GM23338 (cell line): ENCODE measurements around the gene RUNX1. TPM values are rescaled to one million over a fixed set of nuclear protein-coding genes. Genes with fewer than 3 reads are reported as not detected.

ENCODE experiments used
- ATAC-seq: fragments of 200-7000 bp; cut with Tn5 transposase; 3 replicates; pipeline ENCODE4 v1.9.1; 2020
- DNase-seq: peaks from one replicate; pipeline ENCODE4 v3.0.0-alpha.2; 2015; ENCODE audit warnings: low spot score
- H2AFZ ChIP-seq: fragments of 200-600 bp; sonication (generic); 2 replicates; pipeline ENCODE4 v1.8.0; 2016; ENCODE audit warnings: antibody characterized with exemption, mild to moderate bottlenecking, moderate library complexity
- H3F3A ChIP-seq: fragments of 200-600 bp; sonication (generic); replicated peaks from 2 replicates; pipeline ENCODE4 v1.8.0; 2017; ENCODE audit warnings: antibody characterized with exemption, mixed run types, low read depth
- H3K27ac ChIP-seq: fragments of 200-600 bp; sonication (generic); 2 replicates; pipeline ENCODE4 v1.6.1; 2016; ENCODE audit warnings: low read depth
- H3K27me3 ChIP-seq: fragments of 200-600 bp; sonication (generic); 2 replicates; pipeline ENCODE4 v1.8.0; 2016; ENCODE audit warnings: mild to moderate bottlenecking, mixed run types, moderate library complexity; ENCODE audit not compliant: insufficient read depth
- H3K36me3 ChIP-seq: fragments of 200-600 bp; sonication (generic); 2 replicates; pipeline ENCODE4 v1.8.0; 2016; ENCODE audit warnings: mild to moderate bottlenecking; ENCODE audit not compliant: insufficient read depth
- H3K4me1 ChIP-seq: fragments of 200-600 bp; sonication (generic); 2 replicates; pipeline ENCODE4 v1.8.0; 2016; ENCODE audit warnings: mild to moderate bottlenecking, moderate library complexity; ENCODE audit not compliant: insufficient read depth
- H3K4me2 ChIP-seq: fragments of 200-600 bp; sonication (generic); 2 replicates; pipeline ENCODE4 v1.7.1; 2017; ENCODE audit warnings: mixed run types
- H3K4me3 ChIP-seq: fragments of 200-600 bp; sonication (generic); 2 replicates; pipeline ENCODE4 v1.6.1; 2016; ENCODE audit warnings: mixed run types
- H3K79me2 ChIP-seq: fragments of 200-600 bp; sonication (generic); replicated peaks from 2 replicates; pipeline ENCODE4 v1.8.0; 2017; ENCODE audit warnings: mild to moderate bottlenecking; ENCODE audit not compliant: insufficient read depth
- H3K9me2 ChIP-seq: fragments of 200-600 bp; sonication (generic); 2 replicates; pipeline ENCODE4 v1.8.0; 2017; ENCODE audit not compliant: insufficient read depth
- H4K20me1 ChIP-seq: fragments of 200-600 bp; sonication (generic); replicated peaks from 2 replicates; pipeline ENCODE4 v1.8.0; 2017; ENCODE audit warnings: mild to moderate bottlenecking; ENCODE audit not compliant: insufficient read depth
- H3K27ac Mint-ChIP-seq: 2 replicates; pipeline ENCODE4 v1.8.0; 2020; ENCODE audit warnings: inconsistent platforms, mild to moderate bottlenecking, moderate library complexity, mixed read lengths
- H3K27me3 Mint-ChIP-seq: 3 replicates; pipeline ENCODE4 v1.8.0; 2022; ENCODE audit warnings: low read depth, mild to moderate bottlenecking, moderate library complexity, mixed read lengths, inconsistent platforms; ENCODE audit not compliant: insufficient read depth, poor library complexity
- H3K36me3 Mint-ChIP-seq: 3 replicates; pipeline ENCODE4 v1.8.0; 2021; ENCODE audit warnings: low read depth, mild to moderate bottlenecking, inconsistent platforms, moderate library complexity, mixed read lengths
- H3K4me1 Mint-ChIP-seq: 3 replicates; pipeline ENCODE4 v1.8.0; 2020; ENCODE audit warnings: mild to moderate bottlenecking, inconsistent platforms, mixed read lengths
- H3K4me3 Mint-ChIP-seq: 3 replicates; pipeline ENCODE4 v1.8.0; 2021; ENCODE audit warnings: moderate library complexity, mild to moderate bottlenecking, inconsistent platforms, mixed read lengths
- H3K9me3 Mint-ChIP-seq: 3 replicates; pipeline ENCODE4 v1.8.0; 2020; ENCODE audit warnings: moderate library complexity, mild to moderate bottlenecking, inconsistent platforms, mixed read lengths
- CREB1 ChIP-seq: fragments of 250-450 bp; sonication (Bioruptor Pico); IDR thresholded peaks from 2 replicates; pipeline ENCODE4 v1.5.0; 2020; ENCODE audit warnings: low read depth, mild to moderate bottlenecking, moderate library complexity
- CTCF ChIP-seq, 2 experiments: fragments of 200-600 bp in 1 of 2; sonication (generic) in 1 of 2; conservative IDR thresholded peaks; 2 replicates each; pipeline versions ENCODE4 v1.5.1 to v1.6.1; 2016 to 2017; ENCODE audit warnings: antibody characterized with exemption in 2 of 2, low read depth in 2 of 2, mild to moderate bottlenecking in 2 of 2, moderate library complexity in 1 of 2
- ETS1 ChIP-seq: IDR thresholded peaks from 2 replicates; pipeline ENCODE4 v1.6.1; 2016; ENCODE audit warnings: antibody characterized with exemption
- EZH2 ChIP-seq: fragments of 200-600 bp; sonication (generic); IDR thresholded peaks from one replicate; pipeline ENCODE4 v1.8.0; 2017; ENCODE audit warnings: antibody characterized with exemption, mild to moderate bottlenecking, low read depth; ENCODE audit not compliant: unreplicated experiment
- EZH2phosphoT487 ChIP-seq: fragments of 200-600 bp; sonication (generic); IDR thresholded peaks from one replicate; pipeline ENCODE4 v1.8.1; 2018; ENCODE audit warnings: antibody characterized with exemption; ENCODE audit not compliant: unreplicated experiment
- JUNB ChIP-seq: IDR thresholded peaks from one replicate; pipeline ENCODE4 v1.6.1; 2016; ENCODE audit warnings: antibody characterized with exemption; ENCODE audit not compliant: unreplicated experiment
- NANOG ChIP-seq: IDR thresholded peaks from 2 replicates; pipeline ENCODE4 v1.6.1; 2016; ENCODE audit warnings: antibody characterized with exemption, borderline replicate concordance
- POLR2AphosphoS5 ChIP-seq: IDR thresholded peaks from 2 replicates; pipeline ENCODE4 v1.6.1; 2016; ENCODE audit warnings: antibody characterized with exemption, low read depth
- REST ChIP-seq: IDR thresholded peaks from one replicate; pipeline ENCODE4 v1.6.1; 2018; ENCODE audit warnings: antibody characterized with exemption; ENCODE audit not compliant: unreplicated experiment
- STAT1 ChIP-seq: IDR thresholded peaks from one replicate; pipeline ENCODE4 v1.6.1; 2016; ENCODE audit warnings: antibody characterized with exemption; ENCODE audit not compliant: unreplicated experiment
- ZNF114 ChIP-seq: fragments of 250-450 bp; sonication (Bioruptor Pico); IDR thresholded peaks from 2 replicates; pipeline ENCODE4 v1.5.0; 2020; ENCODE audit warnings: mild to moderate bottlenecking, moderate library complexity
- ZNF331 ChIP-seq: fragments of 250-450 bp; sonication (Bioruptor Pico); IDR thresholded peaks from 2 replicates; pipeline ENCODE4 v1.5.0; 2020; ENCODE audit warnings: low read depth, mild to moderate bottlenecking, moderate library complexity
- ZNF462 ChIP-seq: fragments of 250-450 bp; sonication (Bioruptor Pico); IDR thresholded peaks from 2 replicates; pipeline ENCODE4 v1.5.0; 2020; ENCODE audit warnings: mild to moderate bottlenecking, moderate library complexity
- polyA plus RNA-seq: library from polyadenylated mRNA; unstranded; fragments of >200 nt; fragmentation: Nextera tagmentation; extraction: Ambion mirVana; gene quantifications from 2 replicates; pipeline ENCODE4 v1.2.1, GENCODE V29; 2016
- total RNA-seq: library from RNA; depleted of rRNA; stranded (reverse); fragments of >200 nt; shearing (Covaris generic); gene quantifications from 2 replicates; pipeline ENCODE4 v1.2.3, GENCODE V29; 2014

RUNX1 gene
- total and polyA plus RNA-seq, 2 experiments from 2014 or later, result 0.29 to 1.1 TPM

- no peaks in the 10 kb centered on the region for H3K27me3 Mint-ChIP-seq
- no peaks in the 10 kb centered on the region for H4K20me1 ChIP-seq
These were observed 245.2 kb downstream of the RUNX1 start for GRCh38 chr21:34803782-34804370.

More at GRCh38 chr21:34803782-34804370, 245.2 kb downstream of the RUNX1 start:
- Histone ChIP-seq H3K4me3 (no peak overlapping the region), H3K4me1 (no peaks in the 10 kb centered on the region; the same call in 1 of the 2 replicates), H3K4me2 (no peak overlapping the region), H3K36me3 (no peaks in the 10 kb centered on the region), H2AFZ (no peak overlapping the region), H3K27me3 (no peaks in the 10 kb centered on the region), H3F3A (no peaks in the 10 kb centered on the region), H3K27ac (no peak overlapping the region), H3K79me2 (no peaks in the 10 kb centered on the region), H3K9me2 (no peaks in the 10 kb centered on the region)
- H3K4me1 Mint-ChIP-seq, result peaks cover 3% of the 10 kb centered on the region; the same call in 1 of the 3 replicates
- DNase-seq, result no peak
- H3K36me3 Mint-ChIP-seq, result peaks cover 6% of the 10 kb centered on the region; the same call in 1 of the 3 replicates
- no peak overlapping the region for H3K4me3 Mint-ChIP-seq
- H3K9me3 Mint-ChIP-seq, result peaks cover 13% of the 10 kb centered on the region
- H3K27ac Mint-ChIP-seq, result no peak overlapping the region
- ATAC-seq, result no peak
- TF ChIP-seq ZNF114 (CRISPR knock-in tag), result no peak
- no peak for TF ChIP-seq EZH2
- TF ChIP-seq NANOG, result no peak
- TF ChIP-seq EZH2phosphoT487, result no peak
- no peak for TF ChIP-seq POLR2AphosphoS5
- no peak for TF ChIP-seq CREB1 (CRISPR knock-in tag)
- no peak for TF ChIP-seq CTCF (conservative IDR thresholded peaks at IDR 0.05; ENCODE audit: low read depth in 2 of 2)
- TF ChIP-seq ETS1, result no peak
- TF ChIP-seq JUNB, result no peak
- TF ChIP-seq ZNF331 (CRISPR knock-in tag), result no peak
- no peak for TF ChIP-seq REST
- no peak for TF ChIP-seq STAT1
- TF ChIP-seq ZNF462 (CRISPR knock-in tag), result no peak
